Measurements from ENCODE around the gene CERS6.

GRCh38 chr2:168801961-168802858 is 346.1 kb downstream of the CERS6 start, which contains the start of gene NOSTRIN:
- no peak for TF ChIP-seq CTCF (IDR thresholded peaks at IDR 0.05; ENCODE audit: poor library complexity, severe bottlenecking)
- TF ChIP-seq EP300 (conservative IDR thresholded peaks at IDR 0.05; ENCODE audit: poor library complexity, severe bottlenecking), result no peak
- no peak for TF ChIP-seq EZH2 (IDR thresholded peaks at IDR 0.05; ENCODE audit: borderline replicate concordance, insufficient read depth, low read length, poor library complexity, severe bottlenecking)
- TF ChIP-seq REST (IDR thresholded peaks at IDR 0.05; ENCODE audit: borderline replicate concordance), result no peak
- TF ChIP-seq SMC3 (conservative IDR thresholded peaks at IDR 0.05; ENCODE audit: poor library complexity), result no peak
